GM18858 (cell line): ENCODE data around the gene IGSF9B.
"Not testable (repeated sequence)": the region's sequence is repeated elsewhere in the genome, so short reads cannot be mapped to it uniquely, and the experiment has no call there.

Experiments
- ATAC-seq: cut with Tn5 transposase; IDR thresholded peaks from one replicate; pipeline ENCODE4 v1.9.1; 2021; ENCODE audit not compliant: unreplicated experiment

IGSF9B gene

GRCh38 chr11:133956650-133957633 lies at the start of gene IGSF9B:
IGSF9B (minus strand) TSS chr11:133956968; CDS start chr11:133956754, 214 bp downstream.
- peak; percentile 96 for ATAC-seq

GRCh38 chr11:134004496-134005172 lies 47.9 kb upstream of the IGSF9B start:
- ATAC-seq: no peak

GRCh38 chr11:134003792-134004495 lies 47.2 kb upstream of the IGSF9B start:
- ATAC-seq: no peak

- ATAC-seq: not testable (repeated sequence)
Measured at GRCh38 chr11:134002819-134003218, 46.1 kb upstream of the IGSF9B start.

GRCh38 chr11:134002338-134002737 lies 45.6 kb upstream of the IGSF9B start:
- ATAC-seq: not testable (repeated sequence)

- ATAC-seq: no peak
Measured at GRCh38 chr11:134001596-134001995, 44.8 kb upstream of the IGSF9B start.

GRCh38 chr11:134001088-134001487 lies 44.3 kb upstream of the IGSF9B start:
- ATAC-seq: no peak

GRCh38 chr11:133999355-133999754 lies 42.6 kb upstream of the IGSF9B start:
- no peak for ATAC-seq

- ATAC-seq: no peak
Measured at GRCh38 chr11:133997554-133997953, 40.8 kb upstream of the IGSF9B start.

GRCh38 chr11:133996671-133997070 lies 39.9 kb upstream of the IGSF9B start:
- ATAC-seq: no peak

- no peak for ATAC-seq
Measured at GRCh38 chr11:133995066-133995465, 38.3 kb upstream of the IGSF9B start.

- ATAC-seq: no peak
Measured at GRCh38 chr11:133993921-133994320, 37.2 kb upstream of the IGSF9B start.

GRCh38 chr11:133993107-133993506 lies 36.3 kb upstream of the IGSF9B start:
- ATAC-seq: no peak

- no peak for ATAC-seq
Measured at GRCh38 chr11:133992121-133992520, 35.4 kb upstream of the IGSF9B start.

- no peak for ATAC-seq
Measured at GRCh38 chr11:133991101-133991500, 34.3 kb upstream of the IGSF9B start.

GRCh38 chr11:133990501-133990900 lies 33.7 kb upstream of the IGSF9B start:
- no peak for ATAC-seq

GRCh38 chr11:133988686-133989410 lies 32.1 kb upstream of the IGSF9B start:
- no peak for ATAC-seq

GRCh38 chr11:133987171-133987570 lies 30.4 kb upstream of the IGSF9B start:
- no peak for ATAC-seq

GRCh38 chr11:133985981-133986944 lies 29.5 kb upstream of the IGSF9B start:
- ATAC-seq: no peak

GRCh38 chr11:133984828-133985227 lies 28.1 kb upstream of the IGSF9B start:
- ATAC-seq: no peak
